Activated T-helper 9 cell treated with anti-CD3 and anti-CD28 coated beads, Interleukin-2, amount 50 U/mL, for 16 hours (primary cell): ENCODE data around the gene SORBS1.

Experiments
- DNase-seq: peaks from one replicate; pipeline ENCODE4 v3.0.0-alpha.2; 2020; ENCODE audit warnings: low read depth

Gene SORBS1

GRCh38 chr10:95408983-95409873 lies 151.9 kb downstream of the SORBS1 start:
- no peak for DNase-seq

- no peak for DNase-seq
Observed at GRCh38 chr10:95408148-95408960, 152.8 kb downstream of the SORBS1 start.

- DNase-seq, result no peak
Observed at GRCh38 chr10:95407546-95407945, 153.6 kb downstream of the SORBS1 start.

GRCh38 chr10:95406651-95407280 lies 154.4 kb downstream of the SORBS1 start:
- DNase-seq, result no peak

- no peak for DNase-seq
Observed at GRCh38 chr10:95405655-95406054, 155.5 kb downstream of the SORBS1 start.

GRCh38 chr10:95404864-95405263 lies 156.3 kb downstream of the SORBS1 start:
- DNase-seq, result no peak

GRCh38 chr10:95404462-95404858 lies 156.7 kb downstream of the SORBS1 start:
- DNase-seq, result no peak

- DNase-seq, result no peak
Observed at GRCh38 chr10:95403700-95404461, 157.3 kb downstream of the SORBS1 start.

- DNase-seq, result no peak
Observed at GRCh38 chr10:95401704-95402469, 159.3 kb downstream of the SORBS1 start.

GRCh38 chr10:95400787-95401186 lies 160.4 kb downstream of the SORBS1 start:
- DNase-seq, result no peak

- no peak for DNase-seq
Observed at GRCh38 chr10:95399183-95399582, 162.0 kb downstream of the SORBS1 start.

GRCh38 chr10:95397747-95398146 lies 163.4 kb downstream of the SORBS1 start:
- DNase-seq, result no peak

GRCh38 chr10:95395947-95396449 lies 165.2 kb downstream of the SORBS1 start:
- no peak for DNase-seq

- no peak for DNase-seq
Observed at GRCh38 chr10:95394161-95394880, 166.8 kb downstream of the SORBS1 start.

- no peak for DNase-seq
Observed at GRCh38 chr10:95392681-95393164, 168.4 kb downstream of the SORBS1 start.

GRCh38 chr10:95392217-95392584 lies 169.0 kb downstream of the SORBS1 start:
- DNase-seq, result no peak

GRCh38 chr10:95391581-95392216 lies 169.5 kb downstream of the SORBS1 start:
- no peak for DNase-seq

- no peak for DNase-seq
Observed at GRCh38 chr10:95391164-95391563, 170.0 kb downstream of the SORBS1 start.

- DNase-seq, result no peak
Observed at GRCh38 chr10:95389982-95390381, 171.2 kb downstream of the SORBS1 start.

GRCh38 chr10:95389176-95389575 lies 172.0 kb downstream of the SORBS1 start:
- no peak for DNase-seq
